HG03439 (cell line): ENCODE results near the gene TRPM8.

Source experiments
- ATAC-seq: cut with Tn5 transposase; IDR thresholded peaks from one replicate; pipeline ENCODE4 v1.9.1; 2021; ENCODE audit warnings: mild to moderate bottlenecking, moderate library complexity; ENCODE audit not compliant: unreplicated experiment

The TRPM8 gene

DNA sequence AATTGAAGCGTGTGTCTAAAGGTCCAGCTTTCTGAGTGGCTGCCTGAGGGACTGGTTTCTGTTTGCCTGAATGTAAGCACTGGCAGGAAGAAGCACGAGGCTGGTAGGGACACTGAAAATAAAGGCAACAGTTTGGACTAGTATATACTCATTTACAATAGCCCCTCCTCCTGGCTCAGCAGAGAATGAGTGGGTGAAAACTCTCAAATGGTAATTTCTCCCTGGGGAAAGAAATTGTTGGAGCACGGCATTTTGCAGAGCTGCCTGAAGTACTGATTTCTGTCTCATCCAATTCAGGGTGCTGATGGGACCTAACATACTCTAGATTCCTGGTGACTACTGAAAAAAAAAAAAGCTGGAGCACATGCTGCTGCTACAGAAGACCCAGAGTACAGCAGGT lies 116.0 kb downstream of the TRPM8 start:
- no peak for ATAC-seq

DNA sequence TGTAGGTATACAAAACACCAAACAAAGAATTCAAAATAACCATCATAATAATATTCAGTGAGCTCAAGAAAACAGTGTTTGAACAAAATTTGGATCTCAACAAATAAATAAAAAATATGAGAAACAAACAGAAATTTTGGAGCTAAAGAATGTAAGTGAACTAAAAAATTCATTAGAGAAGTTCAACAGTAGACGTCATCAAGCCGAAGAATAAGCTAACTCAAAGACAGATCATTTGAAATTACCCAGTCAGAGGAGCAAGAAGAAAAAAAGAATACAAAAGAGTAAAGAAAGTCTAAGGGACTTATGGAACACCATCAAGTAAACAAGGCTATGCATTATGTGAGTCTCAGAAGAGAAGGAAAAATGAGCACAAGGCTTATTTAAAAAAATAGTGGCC lies 116.7 kb downstream of the TRPM8 start:
- no peak for ATAC-seq

DNA sequence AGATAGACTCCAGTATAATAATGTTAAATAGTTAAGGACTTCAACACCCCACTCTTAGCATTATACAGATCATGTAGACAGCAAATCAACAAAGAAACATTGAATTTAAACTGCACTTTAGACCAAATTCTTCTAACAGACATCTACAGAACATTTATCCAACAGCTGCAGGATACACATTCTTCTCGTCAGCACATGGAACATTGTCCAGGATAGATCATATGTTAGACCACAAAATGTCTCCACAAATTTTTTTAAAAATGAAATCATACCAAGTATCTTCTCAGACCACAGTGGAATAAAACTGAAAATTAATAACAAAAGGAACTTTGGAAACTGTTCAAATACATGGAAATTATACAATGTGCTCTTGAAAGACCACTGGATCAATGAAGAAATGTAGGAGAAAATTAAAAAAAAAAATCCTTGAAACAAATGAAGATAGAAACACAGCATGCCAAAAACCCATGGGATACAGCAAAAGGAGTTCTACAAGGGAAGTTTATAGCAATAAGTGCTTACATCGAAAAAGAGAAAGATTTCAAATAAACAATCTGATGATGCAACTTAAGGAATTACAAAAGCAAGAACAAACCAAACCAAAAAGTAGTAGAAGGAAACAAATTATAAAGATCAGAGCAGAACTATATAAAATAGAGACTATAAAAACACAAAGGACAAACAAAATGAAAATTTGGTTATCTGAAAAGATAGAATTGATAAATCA lies 121.1 kb downstream of the TRPM8 start:
- ATAC-seq = no peak

DNA sequence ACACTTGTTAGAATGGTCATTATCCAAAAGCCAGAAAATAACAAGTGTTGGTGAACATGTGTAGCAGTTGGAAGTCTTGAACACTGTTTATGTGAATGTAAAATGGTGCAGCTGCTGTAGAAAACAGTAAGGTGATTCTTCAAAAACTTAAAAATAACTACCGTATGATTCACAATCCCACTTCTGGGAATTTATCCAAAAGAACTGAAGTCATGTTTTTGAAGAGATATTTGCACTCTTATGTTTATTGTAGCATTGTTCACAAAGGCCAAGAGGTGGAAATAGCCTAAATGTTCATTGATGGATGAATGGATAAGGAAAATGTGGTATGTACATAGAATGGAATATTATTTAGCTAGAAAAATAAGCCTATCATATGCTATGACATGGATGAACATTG lies 127.0 kb downstream of the TRPM8 start:
- no peak for ATAC-seq

DNA sequence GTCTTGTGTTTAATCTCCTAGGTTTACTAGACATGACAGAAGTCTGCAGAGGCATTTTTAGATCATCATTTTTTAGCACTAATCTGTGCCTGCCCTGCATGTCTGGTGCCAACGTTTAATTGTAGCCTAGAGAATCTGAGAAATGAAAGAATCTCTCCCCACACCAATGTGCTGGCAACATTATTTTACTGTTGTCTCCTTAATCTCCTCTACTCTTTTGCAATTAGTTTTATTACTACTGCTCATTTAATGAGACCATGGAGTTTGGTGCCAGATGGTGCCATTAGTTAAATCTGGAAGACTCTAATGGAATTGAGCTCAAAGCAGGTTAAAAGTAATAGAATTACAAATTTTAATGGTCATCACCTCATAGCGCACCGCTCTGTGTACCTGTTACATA lies 129.3 kb downstream of the TRPM8 start:
- ATAC-seq = no peak

GRCh38 chr2:234047361-234047760 lies 130.2 kb downstream of the TRPM8 start:
- no peak for ATAC-seq

DNA sequence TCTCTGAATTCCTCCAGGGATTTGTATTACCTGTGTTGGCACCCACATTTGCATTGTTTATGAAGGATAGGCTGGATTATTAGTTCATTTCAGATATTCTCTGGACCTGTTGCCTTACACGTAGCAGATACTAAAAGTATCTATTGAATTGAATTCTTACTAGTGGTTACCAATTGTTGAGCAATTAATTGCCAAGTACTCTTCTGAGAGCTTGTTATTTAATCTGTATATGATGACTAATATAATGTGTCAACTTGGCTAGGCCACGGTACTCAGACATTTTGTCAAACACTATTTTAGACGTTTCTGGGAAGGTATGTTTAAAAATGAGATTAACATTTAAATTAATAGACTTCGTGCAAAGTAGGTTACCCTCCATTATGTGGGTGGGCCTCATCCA lies 130.9 kb downstream of the TRPM8 start:
- ATAC-seq = no peak

DNA sequence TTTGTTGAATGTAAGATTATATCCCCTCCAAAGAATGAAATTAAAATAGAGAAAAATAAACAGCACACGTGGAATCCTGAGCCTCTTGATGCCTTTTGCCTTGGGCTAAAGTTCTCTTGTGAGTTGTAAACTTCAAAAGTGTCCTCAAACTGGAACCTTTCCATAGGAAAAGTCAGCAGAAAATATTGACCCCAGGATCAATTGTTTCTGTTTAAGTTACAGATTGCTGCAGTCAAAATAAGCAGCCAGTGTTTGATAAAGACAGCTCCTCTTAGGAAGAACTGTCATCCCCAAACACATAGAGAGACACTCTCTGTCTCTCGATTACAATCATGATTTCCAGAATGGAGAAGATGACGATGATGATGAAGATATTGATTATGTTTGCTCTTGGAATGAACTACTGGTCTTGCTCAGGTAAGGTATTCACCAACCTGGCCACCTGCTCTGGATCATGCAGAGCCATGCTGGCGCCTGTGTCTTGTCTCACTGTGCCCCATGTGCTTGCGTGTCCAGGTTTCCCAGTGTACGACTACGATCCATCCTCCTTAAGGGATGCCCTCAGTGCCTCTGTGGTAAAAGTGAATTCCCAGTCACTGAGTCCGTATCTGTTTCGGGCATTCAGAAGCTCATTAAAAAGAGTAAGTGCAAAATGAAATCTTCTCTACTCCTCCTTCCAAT lies 133.4 kb downstream of the TRPM8 start, which contains the start of gene SPP2:
SPP2 (plus strand) TSS at position 248 of the 681 bp plus-strand sequence; CDS start at position 333, 85 bp downstream.
- no peak for ATAC-seq

- ATAC-seq = no peak
Measured at GRCh38 chr2:234051374-234052070, 134.3 kb downstream of the TRPM8 start.

- ATAC-seq = no peak
Measured at GRCh38 chr2:234058881-234059280, 141.7 kb downstream of the TRPM8 start.

- ATAC-seq = no peak
Measured at GRCh38 chr2:234060236-234060635, 143.1 kb downstream of the TRPM8 start.

DNA sequence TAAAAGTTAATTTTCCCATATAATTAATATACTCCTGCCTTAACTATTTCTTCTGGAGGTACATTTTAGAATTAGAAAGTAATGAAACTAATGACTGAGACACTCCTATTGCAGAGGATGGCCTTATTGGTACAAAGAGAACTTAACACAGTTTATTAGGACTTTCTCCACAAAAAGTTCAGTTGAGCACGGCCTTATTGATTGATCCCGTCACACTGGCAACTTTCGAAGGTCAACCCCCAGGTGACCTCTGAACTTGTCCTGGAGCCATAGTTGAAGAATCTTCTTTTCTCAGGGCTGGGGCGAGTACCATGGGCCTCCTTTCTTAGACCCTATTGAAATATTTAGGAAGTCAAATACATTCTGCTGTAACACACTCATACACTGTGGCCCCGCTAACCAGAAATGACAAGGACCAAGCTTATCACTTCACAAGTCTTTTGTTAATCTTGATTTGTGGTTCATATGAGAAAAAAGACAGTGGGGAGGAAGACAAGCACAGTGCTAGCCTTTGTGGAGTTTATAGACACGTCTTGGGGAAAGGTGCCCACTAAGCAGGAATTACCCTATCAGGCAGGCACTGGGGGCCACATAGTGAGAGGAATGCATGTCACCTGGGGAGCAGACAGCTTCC lies 144.6 kb downstream of the TRPM8 start:
- ATAC-seq = no peak

DNA sequence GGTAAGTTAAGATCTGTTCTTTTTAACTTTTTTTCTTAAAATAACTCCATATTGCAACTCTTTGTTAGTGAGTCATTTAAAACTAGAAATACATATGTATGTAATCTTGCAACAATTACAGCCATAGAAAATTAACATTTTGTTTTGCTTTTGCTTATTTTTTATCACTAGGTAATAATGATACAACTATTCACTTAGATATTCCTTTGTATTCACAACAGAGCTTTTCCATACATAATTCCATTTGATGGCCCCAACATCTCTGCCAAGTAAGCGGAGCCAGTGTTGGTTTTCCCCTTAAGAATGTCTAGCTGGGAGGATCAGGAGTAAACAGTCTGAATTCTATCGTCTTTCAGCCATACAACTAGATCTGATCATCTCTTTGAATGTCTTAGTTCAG lies 149.4 kb downstream of the TRPM8 start:
- no peak for ATAC-seq
